HCT116 (cell line): ENCODE results near the gene GIMAP6.

Source experiments
- CEBPB ChIP-seq: IDR thresholded peaks from 2 replicates; pipeline ENCODE4 v1.6.1; 2012; ENCODE audit warnings: low read depth
- EGR1 ChIP-seq: IDR thresholded peaks from 2 replicates; pipeline ENCODE4 v1.6.1; 2012; ENCODE audit warnings: low read depth
- EZH2 ChIP-seq: fragments of 200-600 bp; sonication (generic); IDR thresholded peaks from 2 replicates; pipeline ENCODE4 v1.6.1; 2017; ENCODE audit warnings: antibody characterized with exemption, mixed run types
- FOSL1 ChIP-seq: IDR thresholded peaks from 2 replicates; pipeline ENCODE4 v1.6.1; 2012; ENCODE audit warnings: low read depth
- JUND ChIP-seq: IDR thresholded peaks from 2 replicates; pipeline ENCODE4 v1.6.1; 2012
- POLR2A ChIP-seq: IDR thresholded peaks from 2 replicates; pipeline ENCODE4 v1.7.0; 2011; ENCODE audit warnings: borderline replicate concordance; ENCODE audit not compliant: insufficient read depth, insufficient read length; ENCODE audit errors: extremely low read depth
- POLR2AphosphoS5 ChIP-seq: IDR thresholded peaks from 2 replicates; pipeline ENCODE4 v1.6.1; 2011; ENCODE audit warnings: mild to moderate bottlenecking, low read depth, low read length, moderate library complexity
- RAD21 ChIP-seq: IDR thresholded peaks from 2 replicates; pipeline ENCODE4 v1.6.1; 2012; ENCODE audit warnings: low read depth, mild to moderate bottlenecking
- SRF ChIP-seq: IDR thresholded peaks from 2 replicates; pipeline ENCODE4 v1.6.1; 2012; ENCODE audit warnings: low read depth
- TCF7L2 ChIP-seq: IDR thresholded peaks from 2 replicates; pipeline ENCODE4 v1.7.0; 2011; ENCODE audit warnings: borderline replicate concordance, inconsistent platforms; ENCODE audit not compliant: insufficient read depth, insufficient read length; ENCODE audit errors: extremely low read depth
- ZNF274 ChIP-seq: fragments of 200-500 bp; sonication (Bioruptor generic); IDR thresholded peaks from 2 replicates; pipeline ENCODE4 v1.6.1; 2014; ENCODE audit warnings: mild to moderate bottlenecking, low read depth, low read length, inconsistent platforms
- TF ChIP-seq, protein P1 (sequence below), 3 experiments: fragments of 200-600 bp in 1 of 3; sonication (generic) in 1 of 3; IDR thresholded peaks in 2 of 3; conservative IDR thresholded peaks in 1 of 3; 2 replicates each; pipeline ENCODE4 v1.5.1; 2012 to 2017; ENCODE audit warnings: low read depth in 2 of 3, low read length in 2 of 3, antibody characterized with exemption in 1 of 3, borderline replicate concordance in 1 of 3, control low read depth in 1 of 3, mild to moderate bottlenecking in 1 of 3, mixed read lengths in 1 of 3, mixed run types in 1 of 3, moderate library complexity in 1 of 3; ENCODE audit not compliant: insufficient read depth in 1 of 3
- TF ChIP-seq, protein P2 (sequence below): IDR thresholded peaks from 2 replicates; pipeline ENCODE4 v1.6.1; 2012
- TF ChIP-seq, protein P3 (sequence below): IDR thresholded peaks from 2 replicates; pipeline ENCODE4 v1.6.1; 2012; ENCODE audit warnings: low read depth

GRCh38 chr7:150654692-150655091, 22.5 kb upstream of the GIMAP6 start:
- TF ChIP-seq, protein P1, sequence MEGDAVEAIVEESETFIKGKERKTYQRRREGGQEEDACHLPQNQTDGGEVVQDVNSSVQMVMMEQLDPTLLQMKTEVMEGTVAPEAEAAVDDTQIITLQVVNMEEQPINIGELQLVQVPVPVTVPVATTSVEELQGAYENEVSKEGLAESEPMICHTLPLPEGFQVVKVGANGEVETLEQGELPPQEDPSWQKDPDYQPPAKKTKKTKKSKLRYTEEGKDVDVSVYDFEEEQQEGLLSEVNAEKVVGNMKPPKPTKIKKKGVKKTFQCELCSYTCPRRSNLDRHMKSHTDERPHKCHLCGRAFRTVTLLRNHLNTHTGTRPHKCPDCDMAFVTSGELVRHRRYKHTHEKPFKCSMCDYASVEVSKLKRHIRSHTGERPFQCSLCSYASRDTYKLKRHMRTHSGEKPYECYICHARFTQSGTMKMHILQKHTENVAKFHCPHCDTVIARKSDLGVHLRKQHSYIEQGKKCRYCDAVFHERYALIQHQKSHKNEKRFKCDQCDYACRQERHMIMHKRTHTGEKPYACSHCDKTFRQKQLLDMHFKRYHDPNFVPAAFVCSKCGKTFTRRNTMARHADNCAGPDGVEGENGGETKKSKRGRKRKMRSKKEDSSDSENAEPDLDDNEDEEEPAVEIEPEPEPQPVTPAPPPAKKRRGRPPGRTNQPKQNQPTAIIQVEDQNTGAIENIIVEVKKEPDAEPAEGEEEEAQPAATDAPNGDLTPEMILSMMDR (IDR thresholded peaks at IDR 0.05 in 2 of 3, conservative IDR thresholded peaks at IDR 0.05 in 1 of 3; ENCODE audit: borderline replicate concordance in 1 of 3, insufficient read depth in 1 of 3, low read depth in 2 of 3, low read length in 2 of 3): no peak
- TF ChIP-seq ZNF274 (no peak), RAD21 (no peak), TCF7L2 (no peak), EZH2 (no peak), JUND (no peak), POLR2A (no peak), FOSL1 (no peak), SRF (no peak), EGR1 (no peak), POLR2AphosphoS5 (no peak), CEBPB (no peak)
- TF ChIP-seq, protein P2, sequence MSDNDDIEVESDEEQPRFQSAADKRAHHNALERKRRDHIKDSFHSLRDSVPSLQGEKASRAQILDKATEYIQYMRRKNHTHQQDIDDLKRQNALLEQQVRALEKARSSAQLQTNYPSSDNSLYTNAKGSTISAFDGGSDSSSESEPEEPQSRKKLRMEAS: no peak
- TF ChIP-seq, protein P3, sequence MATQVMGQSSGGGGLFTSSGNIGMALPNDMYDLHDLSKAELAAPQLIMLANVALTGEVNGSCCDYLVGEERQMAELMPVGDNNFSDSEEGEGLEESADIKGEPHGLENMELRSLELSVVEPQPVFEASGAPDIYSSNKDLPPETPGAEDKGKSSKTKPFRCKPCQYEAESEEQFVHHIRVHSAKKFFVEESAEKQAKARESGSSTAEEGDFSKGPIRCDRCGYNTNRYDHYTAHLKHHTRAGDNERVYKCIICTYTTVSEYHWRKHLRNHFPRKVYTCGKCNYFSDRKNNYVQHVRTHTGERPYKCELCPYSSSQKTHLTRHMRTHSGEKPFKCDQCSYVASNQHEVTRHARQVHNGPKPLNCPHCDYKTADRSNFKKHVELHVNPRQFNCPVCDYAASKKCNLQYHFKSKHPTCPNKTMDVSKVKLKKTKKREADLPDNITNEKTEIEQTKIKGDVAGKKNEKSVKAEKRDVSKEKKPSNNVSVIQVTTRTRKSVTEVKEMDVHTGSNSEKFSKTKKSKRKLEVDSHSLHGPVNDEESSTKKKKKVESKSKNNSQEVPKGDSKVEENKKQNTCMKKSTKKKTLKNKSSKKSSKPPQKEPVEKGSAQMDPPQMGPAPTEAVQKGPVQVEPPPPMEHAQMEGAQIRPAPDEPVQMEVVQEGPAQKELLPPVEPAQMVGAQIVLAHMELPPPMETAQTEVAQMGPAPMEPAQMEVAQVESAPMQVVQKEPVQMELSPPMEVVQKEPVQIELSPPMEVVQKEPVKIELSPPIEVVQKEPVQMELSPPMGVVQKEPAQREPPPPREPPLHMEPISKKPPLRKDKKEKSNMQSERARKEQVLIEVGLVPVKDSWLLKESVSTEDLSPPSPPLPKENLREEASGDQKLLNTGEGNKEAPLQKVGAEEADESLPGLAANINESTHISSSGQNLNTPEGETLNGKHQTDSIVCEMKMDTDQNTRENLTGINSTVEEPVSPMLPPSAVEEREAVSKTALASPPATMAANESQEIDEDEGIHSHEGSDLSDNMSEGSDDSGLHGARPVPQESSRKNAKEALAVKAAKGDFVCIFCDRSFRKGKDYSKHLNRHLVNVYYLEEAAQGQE: no peak
